Measurements from ENCODE around the gene SLC5A11.
"Not testable (repeated sequence)": the region's sequence is repeated elsewhere in the genome, so short reads cannot be mapped to it uniquely, and the experiment has no call there.

SLC5A11 gene

GRCh38 chr16:24810951-24811843, 34.6 kb upstream of the SLC5A11 start:
- peaks cover 75% of the 10 kb centered on the region for H3K36me3 Mint-ChIP-seq (ENCODE audit: low read depth)
- no peaks in the 10 kb centered on the region for H3K9me3 Mint-ChIP-seq
- TF ChIP-seq CTCF (IDR thresholded peaks at IDR 0.05; ENCODE audit: unreplicated experiment in 3 of 3), result no peak
- H3K27ac Mint-ChIP-seq, result peak overlapping the region in 1 of 3 experiments; percentile 29
- no peak overlapping the region for H3K4me3 Mint-ChIP-seq
- H3K27me3 Mint-ChIP-seq (ENCODE audit: low read depth), result no peaks in the 10 kb centered on the region
- H3K4me1 Mint-ChIP-seq, result no peaks in the 10 kb centered on the region

GRCh38 chr16:24812813-24813212, 33.0 kb upstream of the SLC5A11 start:
- H3K27me3 Mint-ChIP-seq (ENCODE audit: low read depth); H3K27ac Mint-ChIP-seq; H3K4me1 Mint-ChIP-seq; H3K9me3 Mint-ChIP-seq; H3K4me3 Mint-ChIP-seq: not testable (repeated sequence)
- H3K36me3 Mint-ChIP-seq (ENCODE audit: low read depth), result peaks cover 66% of the 10 kb centered on the region

GRCh38 chr16:24815021-24815420, 30.7 kb upstream of the SLC5A11 start:
- no peaks in the 10 kb centered on the region for H3K4me1 Mint-ChIP-seq
- H3K4me3 Mint-ChIP-seq, result no peak overlapping the region
- H3K27ac Mint-ChIP-seq, result peak overlapping the region in 1 of 3 experiments; percentile 6
- no peaks in the 10 kb centered on the region for H3K27me3 Mint-ChIP-seq (ENCODE audit: low read depth)
- no peaks in the 10 kb centered on the region for H3K9me3 Mint-ChIP-seq
- TF ChIP-seq CTCF (IDR thresholded peaks at IDR 0.05; ENCODE audit: unreplicated experiment in 3 of 3), result no peak
- H3K36me3 Mint-ChIP-seq (ENCODE audit: low read depth), result peaks cover 73% of the 10 kb centered on the region

GRCh38 chr16:24816688-24817087, 29.1 kb upstream of the SLC5A11 start:
- no peaks in the 10 kb centered on the region for H3K27me3 Mint-ChIP-seq (ENCODE audit: low read depth)
- no peaks in the 10 kb centered on the region for H3K4me1 Mint-ChIP-seq
- H3K36me3 Mint-ChIP-seq (ENCODE audit: low read depth), result peaks cover 72% of the 10 kb centered on the region
- H3K9me3 Mint-ChIP-seq, result no peaks in the 10 kb centered on the region
- no peak overlapping the region for H3K4me3 Mint-ChIP-seq
- H3K27ac Mint-ChIP-seq, result no peak overlapping the region
- TF ChIP-seq CTCF (IDR thresholded peaks at IDR 0.05; ENCODE audit: unreplicated experiment in 3 of 3), result no peak

- Mint-ChIP-seq H3K9me3 (no peaks in the 10 kb centered on the region), H3K27ac (no peak overlapping the region), H3K27me3 (ENCODE audit: low read depth) (no peaks in the 10 kb centered on the region), H3K4me1 (no peaks in the 10 kb centered on the region), H3K4me3 (no peak overlapping the region), H3K36me3 (ENCODE audit: low read depth) (peaks cover 77% of the 10 kb centered on the region)
- TF ChIP-seq CTCF (IDR thresholded peaks at IDR 0.05; ENCODE audit: unreplicated experiment in 3 of 3), result no peak
Measured at GRCh38 chr16:24819462-24820040, 26.2 kb upstream of the SLC5A11 start.

- no peaks in the 10 kb centered on the region for H3K9me3 Mint-ChIP-seq
- no peak overlapping the region for H3K4me3 Mint-ChIP-seq
- peaks cover 76% of the 10 kb centered on the region for H3K36me3 Mint-ChIP-seq (ENCODE audit: low read depth)
- no peak for TF ChIP-seq CTCF (IDR thresholded peaks at IDR 0.05; ENCODE audit: unreplicated experiment in 3 of 3)
- no peaks in the 10 kb centered on the region for H3K4me1 Mint-ChIP-seq
- no peaks in the 10 kb centered on the region for H3K27me3 Mint-ChIP-seq (ENCODE audit: low read depth)
- H3K27ac Mint-ChIP-seq, result no peak overlapping the region
Measured at GRCh38 chr16:24820522-24820921, 25.2 kb upstream of the SLC5A11 start.
